Choroid plexus epithelial cell (primary cell): ENCODE measurements around the gene BRSK2.

ENCODE experiments used
- DNase-seq: peaks from one replicate; pipeline ENCODE4 v3.0.0-alpha.2; 2010; ENCODE audit warnings: low read depth
- H3K4me3 ChIP-seq: 2 replicates; pipeline ENCODE4 v1.5.1; 2011; ENCODE audit warnings: low read depth, mild to moderate bottlenecking, control low read depth, low read length, moderate library complexity
- TF ChIP-seq, protein P1 (sequence below): conservative IDR thresholded peaks from 2 replicates; pipeline ENCODE4 v1.5.1; 2011; ENCODE audit warnings: low read depth, mild to moderate bottlenecking, control low read depth, inconsistent platforms, low read length, moderate library complexity

The BRSK2 gene

DNA sequence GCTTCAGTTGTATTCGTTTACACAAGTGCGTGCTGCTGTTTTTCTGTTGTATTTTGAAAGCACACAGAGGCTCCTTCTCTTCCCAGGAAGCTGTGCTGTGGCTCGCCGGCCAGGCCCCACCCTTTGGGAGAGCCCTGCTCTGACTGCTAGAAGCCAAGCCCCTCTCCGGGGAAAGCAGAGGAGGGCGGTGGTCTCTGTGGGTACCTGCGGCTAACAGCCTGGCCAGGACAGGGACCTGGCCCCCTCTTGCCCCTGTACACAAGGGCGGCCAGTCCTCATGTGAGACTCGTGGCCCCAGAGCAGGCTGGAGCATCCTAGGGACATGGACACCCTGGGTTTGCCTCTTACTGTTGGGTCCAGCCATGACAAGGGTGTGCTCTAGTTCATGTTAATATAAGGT, 82.0 kb downstream of the BRSK2 start:
- TF ChIP-seq, protein P1, sequence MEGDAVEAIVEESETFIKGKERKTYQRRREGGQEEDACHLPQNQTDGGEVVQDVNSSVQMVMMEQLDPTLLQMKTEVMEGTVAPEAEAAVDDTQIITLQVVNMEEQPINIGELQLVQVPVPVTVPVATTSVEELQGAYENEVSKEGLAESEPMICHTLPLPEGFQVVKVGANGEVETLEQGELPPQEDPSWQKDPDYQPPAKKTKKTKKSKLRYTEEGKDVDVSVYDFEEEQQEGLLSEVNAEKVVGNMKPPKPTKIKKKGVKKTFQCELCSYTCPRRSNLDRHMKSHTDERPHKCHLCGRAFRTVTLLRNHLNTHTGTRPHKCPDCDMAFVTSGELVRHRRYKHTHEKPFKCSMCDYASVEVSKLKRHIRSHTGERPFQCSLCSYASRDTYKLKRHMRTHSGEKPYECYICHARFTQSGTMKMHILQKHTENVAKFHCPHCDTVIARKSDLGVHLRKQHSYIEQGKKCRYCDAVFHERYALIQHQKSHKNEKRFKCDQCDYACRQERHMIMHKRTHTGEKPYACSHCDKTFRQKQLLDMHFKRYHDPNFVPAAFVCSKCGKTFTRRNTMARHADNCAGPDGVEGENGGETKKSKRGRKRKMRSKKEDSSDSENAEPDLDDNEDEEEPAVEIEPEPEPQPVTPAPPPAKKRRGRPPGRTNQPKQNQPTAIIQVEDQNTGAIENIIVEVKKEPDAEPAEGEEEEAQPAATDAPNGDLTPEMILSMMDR: no peak
- no peak for DNase-seq
- no peak overlapping the region for H3K4me3 ChIP-seq

DNA sequence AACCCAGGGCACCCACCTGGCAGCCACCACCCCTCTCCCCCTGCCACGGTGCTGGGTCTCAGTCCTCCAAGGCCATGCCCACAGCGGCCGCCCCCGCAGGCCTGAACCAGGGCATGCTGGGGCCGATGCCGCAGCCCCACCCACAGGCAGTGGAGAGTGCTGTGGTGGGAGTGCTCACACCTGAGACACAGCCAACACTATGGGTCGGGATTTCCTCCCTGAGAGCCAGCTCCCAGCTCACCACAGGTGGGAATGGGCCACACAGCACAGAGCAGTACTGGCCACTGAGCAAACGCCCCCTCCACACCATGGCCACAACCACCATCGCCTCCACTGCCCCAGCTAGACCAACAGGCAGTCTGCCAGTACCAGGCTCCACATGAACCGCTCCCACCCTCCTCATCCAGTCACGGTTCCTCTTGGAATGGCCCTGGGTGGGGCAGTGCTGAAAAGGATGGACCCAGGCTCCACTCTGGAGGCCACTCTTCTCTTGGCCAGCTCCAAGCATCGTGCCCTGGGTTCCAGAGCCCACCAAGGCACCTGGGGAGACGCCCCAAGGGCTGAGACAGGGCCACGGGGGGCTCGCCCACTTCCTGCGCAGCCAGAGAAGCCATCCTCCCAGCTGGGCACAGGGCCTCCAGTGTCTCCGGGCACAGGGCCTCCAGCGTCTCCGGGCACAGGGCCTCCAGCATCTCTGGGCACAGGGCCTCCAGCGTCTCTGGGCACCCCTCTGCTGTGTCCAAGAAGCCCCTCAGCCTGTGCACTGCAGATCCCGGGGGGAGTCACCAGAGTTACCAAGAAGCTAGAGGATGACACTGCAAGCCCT, 82.7 kb downstream of the BRSK2 start:
- no peak overlapping the region for H3K4me3 ChIP-seq
- no peak for DNase-seq
- TF ChIP-seq, protein P1: no peak

DNA sequence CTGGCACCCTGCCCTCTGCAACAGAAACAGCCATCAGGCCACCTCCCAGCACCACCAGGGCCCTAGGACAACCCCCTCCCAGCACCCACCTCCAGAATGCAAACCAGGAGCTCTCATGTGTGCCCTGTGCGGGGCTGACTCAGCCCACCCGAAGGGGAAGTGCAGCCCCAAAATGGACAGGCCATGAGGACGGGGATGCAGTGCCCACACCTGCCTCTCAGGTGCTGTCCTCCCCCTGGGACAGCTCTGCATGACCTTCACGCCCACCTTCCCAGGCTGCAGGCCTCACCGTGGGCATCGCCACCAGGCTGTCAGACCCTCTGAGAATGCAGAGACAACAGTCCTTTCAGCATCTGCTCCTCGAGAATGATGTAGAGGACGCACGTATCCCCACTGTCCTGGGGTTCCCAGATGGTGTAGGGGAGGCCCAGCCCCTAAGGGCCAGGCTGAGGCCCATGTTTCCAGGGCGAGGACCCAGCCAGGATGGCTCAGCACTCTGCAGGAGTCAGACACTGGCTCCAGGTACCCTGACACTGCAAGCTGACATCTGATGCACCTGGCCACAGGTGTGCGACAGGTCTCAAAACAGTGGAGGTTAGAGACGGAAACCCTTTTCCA, 83.4 kb downstream of the BRSK2 start:
- no peak overlapping the region for H3K4me3 ChIP-seq
- TF ChIP-seq, protein P1: no peak
- no peak for DNase-seq

DNA sequence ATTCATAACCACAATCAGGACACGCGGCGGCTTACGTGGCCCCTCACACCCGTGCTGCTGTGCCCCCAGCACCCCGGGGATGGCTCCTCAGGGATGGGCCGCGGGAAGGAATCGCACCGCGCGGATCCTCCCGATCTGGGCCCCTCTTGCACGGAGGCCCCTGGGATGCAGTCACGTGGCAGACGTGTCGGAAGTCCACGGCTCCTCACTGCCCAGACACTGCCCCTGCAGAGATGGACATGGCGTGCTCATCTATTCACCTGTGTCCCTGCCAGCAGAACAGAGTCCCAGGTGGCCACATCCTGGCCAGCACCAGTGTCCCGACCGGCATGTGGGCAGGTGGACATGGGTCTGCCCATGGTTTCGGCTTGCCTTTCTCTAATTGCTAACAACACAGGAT, 84.1 kb downstream of the BRSK2 start:
- no peak overlapping the region for H3K4me3 ChIP-seq
- TF ChIP-seq, protein P1: no peak
- no peak for DNase-seq

DNA sequence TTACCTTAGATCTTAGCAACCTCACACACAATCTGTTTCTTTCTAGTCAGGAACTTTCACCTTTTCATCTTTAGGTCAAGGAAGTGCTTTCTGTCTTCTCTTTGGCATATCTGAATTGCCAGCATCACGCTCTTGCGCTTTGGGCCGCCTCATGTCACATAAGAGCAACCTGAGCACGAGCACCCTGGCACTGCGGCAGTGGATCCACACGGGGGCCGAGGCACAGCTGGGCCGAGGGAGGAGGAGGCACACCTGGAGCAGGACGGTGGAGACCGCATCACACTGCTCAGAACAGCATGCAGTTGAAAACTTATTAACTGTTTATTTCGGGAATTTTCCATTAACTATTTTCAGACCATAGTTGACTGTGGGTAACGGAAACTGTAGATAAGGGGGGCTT, 86.1 kb downstream of the BRSK2 start:
- TF ChIP-seq, protein P1: no peak
- no peak overlapping the region for H3K4me3 ChIP-seq
- DNase-seq: no peak

DNA sequence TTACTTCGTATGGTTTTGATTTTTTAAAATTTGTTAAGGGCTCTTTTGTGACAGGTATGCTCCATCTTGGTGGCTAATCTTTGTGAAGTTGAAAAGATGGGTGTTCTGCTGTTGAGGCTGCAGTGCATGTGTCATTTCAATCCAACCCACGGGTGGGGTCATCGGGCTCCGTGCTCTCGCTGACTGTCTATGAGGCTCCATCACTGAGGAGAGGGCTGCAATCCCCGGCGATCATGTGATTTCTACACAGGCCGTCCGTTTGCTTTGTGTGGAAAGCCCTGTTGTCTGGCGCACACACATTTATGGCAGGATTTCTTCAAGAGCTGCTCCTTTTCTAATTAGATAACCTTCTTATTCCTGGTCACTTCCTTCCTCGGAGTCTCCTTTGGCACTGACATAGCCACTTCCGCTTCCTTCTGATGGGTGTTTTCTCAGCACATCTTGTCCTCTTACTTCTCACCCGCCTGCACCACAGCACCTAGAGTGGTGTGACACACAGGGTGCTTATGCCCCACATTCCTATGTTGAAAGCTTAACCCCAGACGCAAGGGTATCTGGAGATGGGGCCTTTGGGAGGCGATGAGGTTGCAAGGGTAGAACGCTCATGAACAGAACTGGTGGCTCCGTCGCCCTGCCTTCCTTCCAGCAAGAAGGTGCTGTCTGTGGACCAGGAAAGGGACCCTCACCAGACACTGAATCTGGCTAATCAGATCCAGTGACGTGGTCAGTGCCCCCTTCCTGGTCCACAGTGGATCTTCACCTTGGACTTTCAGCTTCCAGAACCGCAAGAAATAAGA, 87.4 kb downstream of the BRSK2 start:
- DNase-seq: no peak
- TF ChIP-seq, protein P1: no peak
- no peak overlapping the region for H3K4me3 ChIP-seq
